ENCODE results near the gene LMF2. TPM values are rescaled to one million over a fixed set of nuclear protein-coding genes. Genes with fewer than 3 reads are reported as not detected.

LMF2 gene
- polyA plus RNA-seq, 3 donors, result 15.0 to 145 (median 16.6) TPM

DNA sequence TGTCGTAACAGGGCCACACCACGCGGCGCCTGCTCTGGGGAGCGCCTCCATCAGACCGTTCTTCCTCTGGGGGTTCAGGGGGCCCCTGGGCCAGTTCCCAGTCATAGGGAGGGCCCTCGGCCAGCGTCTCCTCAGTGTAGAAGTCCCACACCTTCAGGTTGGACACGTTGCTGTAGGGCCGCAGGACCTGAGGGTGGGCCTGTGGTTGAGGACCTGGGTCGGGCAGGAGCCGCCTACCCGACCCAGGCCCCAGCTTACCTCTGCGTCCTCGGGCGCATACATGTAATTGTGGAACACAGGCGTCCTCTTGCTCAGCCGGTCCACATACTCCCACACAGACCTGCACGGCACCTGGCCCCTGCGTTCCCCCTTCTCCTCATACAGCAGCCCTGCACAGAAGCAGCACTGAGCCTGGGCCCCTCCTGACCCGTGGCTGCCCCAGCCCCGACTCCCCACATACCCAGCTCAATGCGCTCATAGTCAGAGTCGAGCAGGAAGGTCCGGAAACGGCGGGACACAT, 52.9 kb downstream of the LMF2 start:
- Histone ChIP-seq H3K4me2 (replicated peaks; ENCODE audit: extremely low read depth, low read length, poor library complexity, severe bottlenecking) (no peak overlapping the region), H3K27ac (ENCODE audit: low read depth in 1 of 2, low read length in 2 of 2) (no peak overlapping the region), H3K9ac (ENCODE audit: insufficient read depth, low read length, poor library complexity, severe bottlenecking) (no peak overlapping the region), H2AFZ (ENCODE audit: insufficient read depth, low read depth, low read length, poor library complexity, severe bottlenecking) (no peak overlapping the region), H3K9me3 (replicated peaks in 1 of 2; ENCODE audit: control insufficient read depth in 1 of 2, insufficient read depth in 1 of 2, low read length in 2 of 2) (no peaks in the 10 kb centered on the region), H3K27me3 (ENCODE audit: control insufficient read depth in 2 of 2, insufficient read depth in 2 of 2, low read length in 2 of 2) (no peaks in the 10 kb centered on the region), H3K4me3 (replicated peaks in 1 of 3; ENCODE audit: low read depth in 2 of 3, low read length in 3 of 3) (no peak overlapping the region), H3K4me1 (ENCODE audit: control insufficient read depth in 1 of 2, insufficient read depth in 2 of 2, low read length in 2 of 2) (no peaks in the 10 kb centered on the region), H3K79me2 (ENCODE audit: insufficient read depth, low read length) (no peaks in the 10 kb centered on the region), H4K20me1 (ENCODE audit: insufficient read depth, low read length) (peaks cover 9% of the 10 kb centered on the region), H3K36me3 (replicated peaks in 1 of 2; ENCODE audit: control insufficient read depth in 1 of 2, insufficient read depth in 2 of 2, low read length in 2 of 2) (peaks cover 73 to 92% of the 10 kb centered on the region in 2 donors)
- intact Hi-C loops (cut with micrococcal nuclease), result no loop called here
- DNase-seq, result no peak
- peaks cover 70 to 85% of the 10 kb centered on the region in 2 donors for H3K36me3 Mint-ChIP-seq
- no peaks in the 10 kb centered on the region for H3K9me3 Mint-ChIP-seq
- TF ChIP-seq, protein P1, sequence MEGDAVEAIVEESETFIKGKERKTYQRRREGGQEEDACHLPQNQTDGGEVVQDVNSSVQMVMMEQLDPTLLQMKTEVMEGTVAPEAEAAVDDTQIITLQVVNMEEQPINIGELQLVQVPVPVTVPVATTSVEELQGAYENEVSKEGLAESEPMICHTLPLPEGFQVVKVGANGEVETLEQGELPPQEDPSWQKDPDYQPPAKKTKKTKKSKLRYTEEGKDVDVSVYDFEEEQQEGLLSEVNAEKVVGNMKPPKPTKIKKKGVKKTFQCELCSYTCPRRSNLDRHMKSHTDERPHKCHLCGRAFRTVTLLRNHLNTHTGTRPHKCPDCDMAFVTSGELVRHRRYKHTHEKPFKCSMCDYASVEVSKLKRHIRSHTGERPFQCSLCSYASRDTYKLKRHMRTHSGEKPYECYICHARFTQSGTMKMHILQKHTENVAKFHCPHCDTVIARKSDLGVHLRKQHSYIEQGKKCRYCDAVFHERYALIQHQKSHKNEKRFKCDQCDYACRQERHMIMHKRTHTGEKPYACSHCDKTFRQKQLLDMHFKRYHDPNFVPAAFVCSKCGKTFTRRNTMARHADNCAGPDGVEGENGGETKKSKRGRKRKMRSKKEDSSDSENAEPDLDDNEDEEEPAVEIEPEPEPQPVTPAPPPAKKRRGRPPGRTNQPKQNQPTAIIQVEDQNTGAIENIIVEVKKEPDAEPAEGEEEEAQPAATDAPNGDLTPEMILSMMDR (IDR thresholded peaks at IDR 0.05), result no peak
- peaks cover 12% of the 10 kb centered on the region for H3K4me1 Mint-ChIP-seq
- no peak overlapping the region for H3K4me3 Mint-ChIP-seq
- H3K27me3 Mint-ChIP-seq (ENCODE audit: low read depth in 3 of 3), result peaks cover 0 to 1% (median 0%) of the 10 kb centered on the region in 3 donors
- 94% methylated on average over 25 of the region's 27 CpGs for WGBS (ENCODE audit: insufficient coverage)
- peak overlapping the region in 1 of 7 donors; percentile 20 for H3K27ac Mint-ChIP-seq

Other genes with a start within 250 kb of the LMF2 start
- gene MAPK12, start 246.0 kb downstream of the LMF2 start, polyA plus RNA-seq, result 1 to 10 TPM in 1 of 3 donors, under 1 TPM in 2; 0.06 to 3.2 (median 0.13) TPM
- gene MAPK11, start 237.3 kb downstream of the LMF2 start, polyA plus RNA-seq, result under 1 TPM in 1 of 3 donors, not detected in 2; 0.81 TPM
- gene PLXNB2, start 200.1 kb downstream of the LMF2 start, polyA plus RNA-seq, result 100 to 1,000 TPM in 1 of 3 donors, 10 to 100 TPM in 2; 38.2 to 368 (median 70.5) TPM
- 10 to 100 TPM in 1 of 3 donors, 1 to 10 TPM in 2; 1.7 to 10.6 (median 2.1) TPM for gene DENND6B, start 180.7 kb downstream of the LMF2 start, polyA plus RNA-seq
- 10 to 100 TPM in 2 of 3 donors, 1 to 10 TPM in 1; 9.1 to 74.5 (median 10.3) TPM for gene PPP6R2, start 164.4 kb downstream of the LMF2 start, polyA plus RNA-seq
- 10 to 100 TPM in 1 of 3 donors, 1 to 10 TPM in 2; 4.0 to 45.9 (median 6.2) TPM for gene SBF1, start 32.7 kb downstream of the LMF2 start, polyA plus RNA-seq
- under 1 TPM in 1 of 3 donors, not detected in 2; 0.05 TPM for gene ADM2, start 26.2 kb downstream of the LMF2 start, polyA plus RNA-seq
- not detected for gene MIOX, start 20.8 kb downstream of the LMF2 start, polyA plus RNA-seq
- gene NCAPH2, start 522 bp upstream of the LMF2 start, polyA plus RNA-seq, result 10 to 100 TPM; 12.5 to 23.6 (median 18.1) TPM
- 100 to 1,000 TPM in 1 of 3 donors, 10 to 100 TPM in 2; 39.5 to 101 (median 69.6) TPM for gene SCO2, start 17.9 kb upstream of the LMF2 start, polyA plus RNA-seq
- 100 to 1,000 TPM; 787 to 994 (median 955) TPM for gene TYMP, start 22.3 kb upstream of the LMF2 start, polyA plus RNA-seq
- 1 to 10 TPM in 2 of 3 donors, under 1 TPM in 1; 0.88 to 4.3 (median 1.4) TPM for gene KLHDC7B, start 38.2 kb upstream of the LMF2 start, polyA plus RNA-seq
- 1 to 10 TPM in 2 of 3 donors, not detected in 1; 1.9 to 3.1 TPM for gene SYCE3, start 55.2 kb upstream of the LMF2 start, polyA plus RNA-seq
- gene CPT1B, start 70.7 kb upstream of the LMF2 start, polyA plus RNA-seq, result 10 to 100 TPM in 1 of 3 donors, under 1 TPM in 1, not detected in 1; 0.18 to 66.9 TPM
- gene CHKB, start 75.1 kb upstream of the LMF2 start, polyA plus RNA-seq, result 100 to 1,000 TPM in 1 of 3 donors, 10 to 100 TPM in 2; 29.1 to 286 (median 31.3) TPM
- gene MAPK8IP2, start 93.1 kb upstream of the LMF2 start, polyA plus RNA-seq, result under 1 TPM in 1 of 3 donors, not detected in 2; 0.17 TPM
- 10 to 100 TPM; 11.9 to 85.2 (median 12.1) TPM for gene ARSA, start 120.5 kb upstream of the LMF2 start, polyA plus RNA-seq
- gene SHANK3, start 165.1 kb upstream of the LMF2 start, polyA plus RNA-seq, result not detected
- gene ACR, start 230.5 kb upstream of the LMF2 start, polyA plus RNA-seq, result not detected